ENCODE results near the gene ATP5PD. TPM values are rescaled to one million over a fixed set of nuclear protein-coding genes. Genes with fewer than 3 reads are reported as not detected.

Gene ATP5PD
- total and polyA plus RNA-seq, 2 of the 13 experiments (the other 11 are each of a cell fraction or from before 2014, with no cell fraction given) = 158 to 428 TPM

GRCh38 chr17:75046407-75047289 is at the start of gene ATP5PD, which contains the start of gene KCTD2 (continued):
- TF ChIP-seq, protein P1, sequence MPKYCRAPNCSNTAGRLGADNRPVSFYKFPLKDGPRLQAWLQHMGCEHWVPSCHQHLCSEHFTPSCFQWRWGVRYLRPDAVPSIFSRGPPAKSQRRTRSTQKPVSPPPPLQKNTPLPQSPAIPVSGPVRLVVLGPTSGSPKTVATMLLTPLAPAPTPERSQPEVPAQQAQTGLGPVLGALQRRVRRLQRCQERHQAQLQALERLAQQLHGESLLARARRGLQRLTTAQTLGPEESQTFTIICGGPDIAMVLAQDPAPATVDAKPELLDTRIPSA (CRISPR knock-in tag; IDR thresholded peaks at IDR 0.05; ENCODE audit: borderline replicate concordance) = peak; percentile 67; the same call in 1 of the 2 replicates
- TF ChIP-seq ZNF496 (CRISPR knock-in tag; IDR thresholded peaks at IDR 0.05; ENCODE audit: insufficient replicate concordance) (no peak), ZSCAN22 (CRISPR knock-in tag; IDR thresholded peaks at IDR 0.05) (no peak), ZNF232 (CRISPR knock-in tag; IDR thresholded peaks at IDR 0.05; ENCODE audit: borderline replicate concordance) (no peak), ZBTB7A (CRISPR knock-in tag; IDR thresholded peaks at IDR 0.05) (peak; percentile 90), E2F1 (CRISPR knock-in tag; IDR thresholded peaks at IDR 0.05) (peak; percentile 48; the same call in 1 of the 2 replicates), EZH2 (conservative IDR thresholded peaks at IDR 0.05; ENCODE audit: low read depth, low read length) (no peak), ZNF839 (CRISPR knock-in tag; IDR thresholded peaks at IDR 0.05; ENCODE audit: borderline replicate concordance) (peak; percentile 69; the same call in 1 of the 2 replicates), GTF3A (CRISPR knock-in tag; conservative IDR thresholded peaks at IDR 0.05) (no peak; the same call in 1 of the 2 replicates), ZNF503 (CRISPR knock-in tag; IDR thresholded peaks at IDR 0.05) (0 out of 2 replicates have a peak, but pooled peaks have one; percentile 39), SP5 (CRISPR knock-in tag; IDR thresholded peaks at IDR 0.05; ENCODE audit: borderline replicate concordance, low read depth) (peak; percentile 82), SNRNP70 (IDR thresholded peaks at IDR 0.05; ENCODE audit: low read depth, low read length) (no peak), TP53 (CRISPR knock-in tag; conservative IDR thresholded peaks at IDR 0.05) (no peak), ZBTB4 (CRISPR knock-in tag; IDR thresholded peaks at IDR 0.05; ENCODE audit: borderline replicate concordance) (no peak), ARNTL (CRISPR knock-in tag; IDR thresholded peaks at IDR 0.05) (peak; percentile 73; the same call in 1 of the 2 replicates), CENPT (CRISPR knock-in tag; IDR thresholded peaks at IDR 0.05; ENCODE audit: low read depth) (no peak), SNAPC2 (CRISPR knock-in tag; IDR thresholded peaks at IDR 0.05) (0 out of 2 replicates have a peak, but pooled peaks have one; percentile 1), GLI4 (CRISPR knock-in tag; IDR thresholded peaks at IDR 0.05; ENCODE audit: borderline replicate concordance) (peak; percentile 92; the same call in 1 of the 2 replicates), NFKB2 (CRISPR knock-in tag; IDR thresholded peaks at IDR 0.05; ENCODE audit: borderline replicate concordance) (peak; percentile 83; the same call in 1 of the 2 replicates)
- TF ChIP-seq, protein P2, sequence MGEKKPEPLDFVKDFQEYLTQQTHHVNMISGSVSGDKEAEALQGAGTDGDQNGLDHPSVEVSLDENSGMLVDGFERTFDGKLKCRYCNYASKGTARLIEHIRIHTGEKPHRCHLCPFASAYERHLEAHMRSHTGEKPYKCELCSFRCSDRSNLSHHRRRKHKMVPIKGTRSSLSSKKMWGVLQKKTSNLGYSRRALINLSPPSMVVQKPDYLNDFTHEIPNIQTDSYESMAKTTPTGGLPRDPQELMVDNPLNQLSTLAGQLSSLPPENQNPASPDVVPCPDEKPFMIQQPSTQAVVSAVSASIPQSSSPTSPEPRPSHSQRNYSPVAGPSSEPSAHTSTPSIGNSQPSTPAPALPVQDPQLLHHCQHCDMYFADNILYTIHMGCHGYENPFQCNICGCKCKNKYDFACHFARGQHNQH (CRISPR knock-in tag; IDR thresholded peaks at IDR 0.05) = peak; percentile 92
